Keratinocyte (primary cell): Measurements from ENCODE around the gene MTA1. TPM values are rescaled to one million over a fixed set of nuclear protein-coding genes. Genes with fewer than 3 reads are reported as not detected.

Experiments
- DNase-seq: peaks from one replicate; pipeline ENCODE4 v3.0.0-alpha.2; 2011; ENCODE audit warnings: low read depth, missing footprints, low spot score
- FAIRE-seq: peaks from 2 replicates; lab custom pipeline; 2011; peaks lifted over from hg19 to GRCh38; lab: Jason Lieb, UNC
- H2AFZ ChIP-seq: 2 replicates; pipeline ENCODE4 v1.6.0; 2012; ENCODE audit warnings: low read length, control low read depth, inconsistent platforms; ENCODE audit not compliant: control insufficient read depth
- H3K27ac ChIP-seq: 2 replicates; pipeline ENCODE4 v1.5.1; 2011; ENCODE audit warnings: low read length; ENCODE audit not compliant: control insufficient read depth, insufficient read depth
- H3K27me3 ChIP-seq: 3 replicates; pipeline ENCODE4 v1.6.0; 2011; ENCODE audit warnings: low read length; ENCODE audit not compliant: control insufficient read depth, insufficient read depth; ENCODE audit errors: extremely low read depth
- H3K36me3 ChIP-seq, 2 experiments: 2 replicates in 1 of 2; 3 replicates in 1 of 2; pipeline ENCODE4 v1.5.1; 2011; ENCODE audit warnings: low read length in 2 of 2, mild to moderate bottlenecking in 1 of 2; ENCODE audit not compliant: control insufficient read depth in 2 of 2, insufficient read depth in 2 of 2; ENCODE audit errors: extremely low read depth in 1 of 2
- H3K4me1 ChIP-seq: 3 replicates; pipeline ENCODE4 v1.5.1; 2011; ENCODE audit warnings: low read length; ENCODE audit not compliant: control insufficient read depth, insufficient read depth; ENCODE audit errors: extremely low read depth
- H3K4me2 ChIP-seq: 3 replicates; pipeline ENCODE4 v1.6.0; 2011; ENCODE audit warnings: low read depth, low read length; ENCODE audit not compliant: control insufficient read depth, insufficient read depth; ENCODE audit errors: extremely low read depth
- H3K4me3 ChIP-seq, 3 experiments: fragments of 200-600 bp in 1 of 3; sonication (generic) in 1 of 3; 2 replicates in 2 of 3; 3 replicates in 1 of 3; pipeline ENCODE4 v1.5.1; 2011 to 2016; ENCODE audit warnings: low read length in 3 of 3, mild to moderate bottlenecking in 3 of 3, control low read depth in 2 of 3, inconsistent platforms in 1 of 3, low read depth in 1 of 3, mixed read lengths in 1 of 3, mixed run types in 1 of 3, moderate library complexity in 1 of 3; ENCODE audit not compliant: control insufficient read depth in 2 of 3, insufficient read depth in 2 of 3; ENCODE audit errors: extremely low read depth in 1 of 3
- H3K79me2 ChIP-seq: 2 replicates; pipeline ENCODE4 v1.6.0; 2012; ENCODE audit warnings: low read length; ENCODE audit not compliant: control insufficient read depth, insufficient read depth
- H3K9ac ChIP-seq: 3 replicates; pipeline ENCODE4 v1.6.0; 2011; ENCODE audit warnings: low read length; ENCODE audit not compliant: control insufficient read depth, insufficient read depth; ENCODE audit errors: extremely low read depth
- H3K9me1 ChIP-seq: 3 replicates; pipeline ENCODE4 v1.6.0; 2011; ENCODE audit warnings: low read length; ENCODE audit not compliant: control insufficient read depth, insufficient read depth; ENCODE audit errors: extremely low read depth
- H3K9me3 ChIP-seq: 2 replicates; pipeline ENCODE4 v1.5.1; 2012; ENCODE audit warnings: low read depth, low read length; ENCODE audit not compliant: control insufficient read depth
- H4K20me1 ChIP-seq: 3 replicates; pipeline ENCODE4 v1.6.0; 2011; ENCODE audit warnings: low read length; ENCODE audit not compliant: control insufficient read depth, insufficient read depth; ENCODE audit errors: extremely low read depth
- EZH2 ChIP-seq: IDR thresholded peaks from one replicate; pipeline ENCODE4 v1.6.1; 2012; ENCODE audit warnings: inconsistent platforms, mild to moderate bottlenecking, low read length, moderate library complexity
- dilution Hi-C: fragments of 300-500 bp; cut with MboI; formaldehyde crosslinking; loops from one replicate; pipeline ENCODE4 v1.7.0; 2020; ENCODE audit warnings: low sequenced_read_pairs; ENCODE audit not compliant: extremely low pct_ligation_motif_present
- polyA plus RNA-seq, 5 experiments: library from polyadenylated mRNA; depleted of rRNA in 3 of 5; stranded (reverse) in 3 of 5; stranded (forward) in 1 of 5; unstranded in 1 of 5; fragments of >200 nt; gene quantifications; 1 replicate in 1 of 5; 2 replicates in 3 of 5; 3 replicates in 1 of 5; pipeline versions ENCODE4 v1.2.1 to v1.2.3, GENCODE V29; 2011 to 2012; ENCODE audit warnings: missing spikeins in 2 of 5, low read depth in 1 of 5, low replicate concordance in 1 of 5
- TF ChIP-seq, protein P1 (sequence below), 3 experiments: IDR thresholded peaks in 1 of 3; conservative IDR thresholded peaks in 1 of 3; optimal IDR thresholded peaks in 1 of 3; 2 replicates in 2 of 3; 3 replicates in 1 of 3; pipeline versions ENCODE3 to v1.5.1; 2011; ENCODE audit warnings: low read length in 3 of 3, mild to moderate bottlenecking in 3 of 3, moderate library complexity in 2 of 3, control low read depth in 1 of 3, inconsistent platforms in 1 of 3; ENCODE audit not compliant: insufficient read depth in 2 of 3; ENCODE audit errors: extremely low read depth in 1 of 3

MTA1 gene
- polyA plus RNA-seq, 1 donor (not counting 4 experiments of a cell fraction or from before 2014, with no cell fraction given), result 33.6 TPM

DNA sequence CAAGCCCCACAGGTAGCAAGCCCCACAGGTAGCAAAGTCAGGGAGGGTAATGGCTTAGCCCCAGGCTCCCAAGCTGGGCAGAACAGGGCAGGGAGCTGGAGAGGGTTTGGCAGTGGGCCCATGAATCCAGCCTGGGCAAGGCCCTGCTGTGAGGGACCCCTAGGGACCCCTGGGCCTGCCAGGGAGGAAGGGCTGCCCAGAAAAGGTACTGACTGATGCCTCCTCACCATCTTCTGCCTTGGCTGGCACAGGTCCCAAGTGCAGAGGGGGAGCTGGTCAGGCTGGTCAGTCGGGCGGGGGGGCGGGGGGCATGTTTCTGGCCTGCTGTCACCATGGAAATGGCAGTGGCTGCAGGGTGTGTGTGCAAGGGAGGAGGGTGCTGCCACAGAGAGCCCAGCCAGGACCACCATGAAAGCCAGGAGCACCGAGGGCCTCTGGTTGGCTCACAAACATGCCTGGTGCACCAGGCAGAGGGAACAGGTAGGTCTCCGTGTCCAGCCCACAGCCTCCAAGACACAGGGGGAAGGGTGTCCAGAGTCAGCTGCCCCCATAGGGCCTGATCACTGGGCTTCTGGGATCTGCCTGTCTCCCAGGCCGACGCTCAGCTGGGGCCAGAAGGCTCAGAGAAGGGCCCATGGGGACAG lies 53.5 kb downstream of the MTA1 start:
- H3K4me3 ChIP-seq, result peak overlapping the region in 2 of 3 experiments; percentile 57 to 64
- dilution Hi-C loops, result no loop called here
- peaks cover 0 to 5% of the 10 kb centered on the region in 2 experiments for H3K36me3 ChIP-seq
- no peaks in the 10 kb centered on the region for H3K9me1 ChIP-seq
- no peak for DNase-seq
- H3K9ac ChIP-seq, result no peak overlapping the region
- TF ChIP-seq, protein P1, sequence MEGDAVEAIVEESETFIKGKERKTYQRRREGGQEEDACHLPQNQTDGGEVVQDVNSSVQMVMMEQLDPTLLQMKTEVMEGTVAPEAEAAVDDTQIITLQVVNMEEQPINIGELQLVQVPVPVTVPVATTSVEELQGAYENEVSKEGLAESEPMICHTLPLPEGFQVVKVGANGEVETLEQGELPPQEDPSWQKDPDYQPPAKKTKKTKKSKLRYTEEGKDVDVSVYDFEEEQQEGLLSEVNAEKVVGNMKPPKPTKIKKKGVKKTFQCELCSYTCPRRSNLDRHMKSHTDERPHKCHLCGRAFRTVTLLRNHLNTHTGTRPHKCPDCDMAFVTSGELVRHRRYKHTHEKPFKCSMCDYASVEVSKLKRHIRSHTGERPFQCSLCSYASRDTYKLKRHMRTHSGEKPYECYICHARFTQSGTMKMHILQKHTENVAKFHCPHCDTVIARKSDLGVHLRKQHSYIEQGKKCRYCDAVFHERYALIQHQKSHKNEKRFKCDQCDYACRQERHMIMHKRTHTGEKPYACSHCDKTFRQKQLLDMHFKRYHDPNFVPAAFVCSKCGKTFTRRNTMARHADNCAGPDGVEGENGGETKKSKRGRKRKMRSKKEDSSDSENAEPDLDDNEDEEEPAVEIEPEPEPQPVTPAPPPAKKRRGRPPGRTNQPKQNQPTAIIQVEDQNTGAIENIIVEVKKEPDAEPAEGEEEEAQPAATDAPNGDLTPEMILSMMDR (optimal IDR thresholded peaks at IDR 0.05 in 1 of 3, IDR thresholded peaks at IDR 0.05 in 1 of 3, conservative IDR thresholded peaks at IDR 0.05 in 1 of 3; ENCODE audit: extremely low read depth in 1 of 3, insufficient read depth in 2 of 3, low read length in 3 of 3), result no peak
- TF ChIP-seq EZH2, result no peak
- H3K79me2 ChIP-seq, result no peaks in the 10 kb centered on the region
- H3K4me1 ChIP-seq, result peaks cover 17% of the 10 kb centered on the region
- no peaks in the 10 kb centered on the region for H3K9me3 ChIP-seq
- H4K20me1 ChIP-seq, result peaks cover 4% of the 10 kb centered on the region
- H3K27ac ChIP-seq, result no peak overlapping the region
- no peak for FAIRE-seq
- no peak overlapping the region for H2AFZ ChIP-seq
- peaks cover 15% of the 10 kb centered on the region for H3K27me3 ChIP-seq
- H3K4me2 ChIP-seq, result peak overlapping the region; percentile 61

DNA sequence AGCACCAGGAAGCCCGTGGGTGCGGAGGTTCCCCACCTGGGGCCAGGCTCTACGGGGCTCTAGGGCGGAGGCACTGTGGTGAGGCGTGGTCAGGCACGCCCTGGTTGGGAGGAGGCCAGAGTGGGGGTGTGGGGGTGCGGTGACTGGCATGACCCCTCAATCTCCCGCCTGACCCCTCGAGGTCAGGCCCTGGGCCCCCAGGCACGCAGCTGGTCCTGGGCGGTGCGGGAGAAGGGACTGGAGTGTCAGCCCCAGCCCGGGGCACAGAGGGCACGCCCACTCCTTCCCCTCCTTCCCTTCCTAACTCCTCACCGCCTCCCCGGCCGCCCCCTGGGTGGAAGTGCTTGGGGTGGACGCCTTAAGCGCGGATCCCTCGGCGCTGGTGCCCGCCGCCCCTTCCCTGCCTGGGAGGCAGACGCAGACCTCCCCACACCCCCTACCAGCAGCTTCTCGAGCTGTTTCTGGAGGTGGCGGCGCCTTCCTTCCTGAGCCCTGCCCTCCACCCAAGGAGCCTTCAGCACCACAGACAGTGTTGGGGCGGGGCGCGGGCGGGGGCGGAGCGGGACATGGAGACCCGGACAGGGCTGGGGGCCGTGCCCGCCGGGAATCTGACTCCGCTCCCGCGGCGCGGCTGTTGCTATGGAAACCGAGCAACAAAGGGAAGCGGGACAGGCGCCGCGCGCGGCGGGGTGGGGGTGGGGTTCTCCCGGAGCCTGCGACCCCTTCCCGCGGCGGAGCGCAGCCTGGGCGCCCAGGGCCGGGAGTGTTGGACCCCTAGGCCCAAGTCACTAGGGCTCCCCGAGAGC lies 54.3 kb downstream of the MTA1 start:
- H4K20me1 ChIP-seq, result peaks cover 4% of the 10 kb centered on the region
- no peak overlapping the region for H2AFZ ChIP-seq
- no peaks in the 10 kb centered on the region for H3K9me1 ChIP-seq
- DNase-seq (no peak), FAIRE-seq (no peak)
- H3K36me3 ChIP-seq, result peaks cover 0 to 2% of the 10 kb centered on the region in 2 experiments
- dilution Hi-C loops, result no loop called here
- H3K9me3 ChIP-seq, result no peaks in the 10 kb centered on the region
- no peaks in the 10 kb centered on the region for H3K79me2 ChIP-seq
- no peak overlapping the region for H3K27ac ChIP-seq
- H3K4me1 ChIP-seq, result peaks cover 17% of the 10 kb centered on the region
- peak overlapping the region; percentile 41 to 64 (median 57) for H3K4me3 ChIP-seq
- peak overlapping the region; percentile 61 for H3K4me2 ChIP-seq
- peaks cover 17% of the 10 kb centered on the region for H3K27me3 ChIP-seq
- peak overlapping the region; percentile 47 for H3K9ac ChIP-seq
- TF ChIP-seq, protein P1 (optimal IDR thresholded peaks at IDR 0.05 in 1 of 3, IDR thresholded peaks at IDR 0.05 in 1 of 3, conservative IDR thresholded peaks at IDR 0.05 in 1 of 3; ENCODE audit: extremely low read depth in 1 of 3, insufficient read depth in 2 of 3, low read length in 3 of 3), result no peak
- TF ChIP-seq EZH2, result no peak
